Prostate gland (tissue), 2 donors: ENCODE results near the gene TLCD5.

ENCODE experiments used
- POLR2A ChIP-seq: fragments of 450-650 bp; IDR thresholded peaks from one replicate; pipeline ENCODE4 v1.6.1; 2016; ENCODE audit warnings: antibody characterized with exemption, mild to moderate bottlenecking
- POLR2AphosphoS5 ChIP-seq: sonication (generic); formaldehyde crosslinking; IDR thresholded peaks from one replicate; pipeline ENCODE4 v1.6.1; 2017; ENCODE audit warnings: antibody characterized with exemption
- TF ChIP-seq, protein P1 (sequence below), 4 experiments: fragments of 200-600 bp in 2 of 4; fragments of 450-650 bp in 2 of 4; sonication (generic) in 2 of 4; IDR thresholded peaks; 1 replicate in 3 of 4; 2 replicates in 1 of 4; pipeline ENCODE4 v1.5.1; 2016 to 2019; ENCODE audit warnings: antibody characterized with exemption in 4 of 4, mild to moderate bottlenecking in 2 of 4, moderate library complexity in 2 of 4

DNA sequence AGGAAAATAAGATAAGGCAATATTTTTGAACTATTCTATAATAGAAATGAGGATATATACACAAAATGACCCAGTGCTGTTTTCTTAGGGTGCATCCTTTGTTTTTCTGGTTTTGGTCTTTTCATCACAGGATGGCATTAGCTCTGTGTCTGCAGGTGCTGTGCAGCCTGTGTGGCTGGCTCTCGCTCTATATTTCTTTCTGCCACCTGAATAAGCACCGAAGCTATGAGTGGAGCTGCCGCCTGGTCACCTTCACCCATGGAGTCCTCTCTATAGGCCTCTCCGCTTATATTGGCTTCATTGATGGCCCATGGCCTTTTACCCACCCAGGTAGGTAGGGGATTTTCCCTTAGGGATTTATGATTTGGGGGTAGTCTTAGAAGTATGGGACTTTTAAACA is 2.2 kb downstream of the TLCD5 start:
- TF ChIP-seq, protein P1, sequence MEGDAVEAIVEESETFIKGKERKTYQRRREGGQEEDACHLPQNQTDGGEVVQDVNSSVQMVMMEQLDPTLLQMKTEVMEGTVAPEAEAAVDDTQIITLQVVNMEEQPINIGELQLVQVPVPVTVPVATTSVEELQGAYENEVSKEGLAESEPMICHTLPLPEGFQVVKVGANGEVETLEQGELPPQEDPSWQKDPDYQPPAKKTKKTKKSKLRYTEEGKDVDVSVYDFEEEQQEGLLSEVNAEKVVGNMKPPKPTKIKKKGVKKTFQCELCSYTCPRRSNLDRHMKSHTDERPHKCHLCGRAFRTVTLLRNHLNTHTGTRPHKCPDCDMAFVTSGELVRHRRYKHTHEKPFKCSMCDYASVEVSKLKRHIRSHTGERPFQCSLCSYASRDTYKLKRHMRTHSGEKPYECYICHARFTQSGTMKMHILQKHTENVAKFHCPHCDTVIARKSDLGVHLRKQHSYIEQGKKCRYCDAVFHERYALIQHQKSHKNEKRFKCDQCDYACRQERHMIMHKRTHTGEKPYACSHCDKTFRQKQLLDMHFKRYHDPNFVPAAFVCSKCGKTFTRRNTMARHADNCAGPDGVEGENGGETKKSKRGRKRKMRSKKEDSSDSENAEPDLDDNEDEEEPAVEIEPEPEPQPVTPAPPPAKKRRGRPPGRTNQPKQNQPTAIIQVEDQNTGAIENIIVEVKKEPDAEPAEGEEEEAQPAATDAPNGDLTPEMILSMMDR (IDR thresholded peaks at IDR 0.05): no peak
- TF ChIP-seq POLR2AphosphoS5 (no peak), POLR2A (no peak)
